Measurements from ENCODE around the gene DEFB131A.
"Not testable (repeated sequence)": the region's sequence is repeated elsewhere in the genome, so short reads cannot be mapped to it uniquely, and the experiment has no call there.

Gene DEFB131A

GRCh38 chr4:9499974-9500487 lies 55.8 kb downstream of the DEFB131A start:
- H3K36me3 ChIP-seq; DNase-seq; H3K9me3 ChIP-seq; H3K4me1 ChIP-seq; H3K27ac ChIP-seq; intact Hi-C loops (cut with DNase I; ENCODE audit: low total_unique reads); H3K4me3 ChIP-seq: not testable (repeated sequence)
- H3K27me3 ChIP-seq, result peaks cover 0 to 22% of the 10 kb centered on the region in 2 donors
